ENCODE results near the gene SNAP23. TPM values are rescaled to one million over a fixed set of nuclear protein-coding genes. Genes with fewer than 3 reads are reported as not detected.

The SNAP23 gene
- total RNA-seq, 1 experiment from 2014 or later, result 68.3 TPM

DNA sequence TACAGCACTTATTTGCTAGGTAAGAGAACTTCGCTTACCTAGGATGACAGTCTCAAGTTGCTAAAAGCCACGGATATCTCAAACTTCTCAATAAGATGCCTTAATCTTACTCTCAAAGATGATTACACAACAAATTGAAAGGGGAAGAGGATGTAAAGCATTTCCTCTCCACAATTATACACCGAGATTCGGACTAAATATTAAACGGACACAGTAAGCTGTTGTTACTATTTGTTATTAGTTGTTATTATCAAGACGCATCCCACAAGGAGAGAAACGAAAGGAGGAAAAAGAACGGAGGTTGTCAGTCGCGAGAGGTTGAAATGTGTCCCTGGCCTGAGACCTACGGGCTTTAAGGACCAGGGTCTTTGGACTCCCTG, 5.2 kb upstream of the SNAP23 start:
- H3K36me3 Mint-ChIP-seq, result no peaks in the 10 kb centered on the region
- H3K4me1 Mint-ChIP-seq, result peaks cover 6% of the 10 kb centered on the region
- no peaks in the 10 kb centered on the region for H3K27me3 Mint-ChIP-seq (ENCODE audit: low read depth)
- CTCF ChIA-PET, result interaction anchor here (1.0 kb wide), 1 partner anchor 101 kb away, joined by 3 read pairs; no protein-coding TSS in a partner anchor
- no peak for ATAC-seq
- peak overlapping the region; percentile 96 for H3K4me3 Mint-ChIP-seq
- H3K27ac Mint-ChIP-seq, result peak overlapping the region; percentile 100
- POLR2A ChIA-PET, result interaction anchor here (0.6 to 1.5 kb wide), 5 partner anchors 12 to 58 kb away, joined by 3 to 6 read pairs (median 4); partner anchors contain the start of genes HAUS2 and LRRC57
- no peaks in the 10 kb centered on the region for H3K9me3 Mint-ChIP-seq
- TF ChIP-seq HMGXB4 (CRISPR knock-in tag; IDR thresholded peaks at IDR 0.05), result no peak
- TF ChIP-seq KAT7 (CRISPR knock-in tag; IDR thresholded peaks at IDR 0.05; ENCODE audit: borderline replicate concordance), result no peak
- TF ChIP-seq ZNF396 (CRISPR knock-in tag; IDR thresholded peaks at IDR 0.05; ENCODE audit: borderline replicate concordance), result no peak
- TF ChIP-seq JAZF1 (CRISPR knock-in tag; IDR thresholded peaks at IDR 0.05), result no peak
- no peak for TF ChIP-seq AR (CRISPR knock-in tag; IDR thresholded peaks at IDR 0.05)
- no peak for TF ChIP-seq ARID4B (CRISPR knock-in tag; IDR thresholded peaks at IDR 0.05; ENCODE audit: borderline replicate concordance)
- no peak for TF ChIP-seq IRF1 (CRISPR knock-in tag; IDR thresholded peaks at IDR 0.05)
- TF ChIP-seq IRF2 (CRISPR knock-in tag; IDR thresholded peaks at IDR 0.05; ENCODE audit: borderline replicate concordance, low read depth), result no peak
- no peak for TF ChIP-seq RELA (CRISPR knock-in tag; IDR thresholded peaks at IDR 0.05; ENCODE audit: borderline replicate concordance)
- TF ChIP-seq RORB (CRISPR knock-in tag; IDR thresholded peaks at IDR 0.05), result no peak
- TF ChIP-seq ETV6 (CRISPR knock-in tag; IDR thresholded peaks at IDR 0.05), result no peak
- DNase-seq (ENCODE audit: low spot score), result no peak

GRCh38 chr15:42490671-42491538, 4.5 kb upstream of the SNAP23 start, which contains the start of gene ZNF106:
TSS of gene ZNF106 (minus strand) at chr15:42491141. CDS start at chr15:42472289, 18,852 bp downstream.
- Mint-ChIP-seq H3K27ac (peak within 1 kb of the TSS; percentile 100), H3K27me3 (ENCODE audit: low read depth) (no peaks in the 10 kb centered on the region), H3K36me3 (no peaks in the 10 kb centered on the region), H3K4me3 (peak within 1 kb of the TSS; percentile 96), H3K9me3 (no peaks in the 10 kb centered on the region), H3K4me1 (peaks cover 8% of the 10 kb centered on the region)
- DNase-seq (ENCODE audit: low spot score), result peak; percentile 90
- CTCF ChIA-PET, result interaction anchor here (0.7 to 1.0 kb wide), 2 partner anchors 19 to 101 kb away, joined by 3 read pairs; no protein-coding TSS in a partner anchor
- POLR2A ChIA-PET, result interaction anchor here (0.6 to 1.5 kb wide), 7 partner anchors 11 to 85 kb away, joined by 3 to 6 read pairs (median 4); partner anchors contain the start of genes HAUS2, LRRC57 and STARD9
- ATAC-seq, result peak; percentile 72
- TF ChIP-seq PRDM15 (CRISPR knock-in tag; IDR thresholded peaks at IDR 0.05) (peak; percentile 45; the same call in 1 of the 2 replicates), ELF4 (CRISPR knock-in tag; IDR thresholded peaks at IDR 0.05; ENCODE audit: low read depth) (no peak), JAZF1 (CRISPR knock-in tag; IDR thresholded peaks at IDR 0.05) (no peak), KAT7 (CRISPR knock-in tag; IDR thresholded peaks at IDR 0.05; ENCODE audit: borderline replicate concordance) (peak; percentile 78; the same call in 1 of the 2 replicates), CREM (CRISPR knock-in tag; IDR thresholded peaks at IDR 0.05) (peak; percentile 83), AR (CRISPR knock-in tag; IDR thresholded peaks at IDR 0.05) (peak; percentile 44; the same call in 1 of the 2 replicates), TP53 (CRISPR knock-in tag; IDR thresholded peaks at IDR 0.05) (no peak), RELA (CRISPR knock-in tag; IDR thresholded peaks at IDR 0.05; ENCODE audit: borderline replicate concordance) (no peak)
